ENCODE data around the gene PRPF8.
A peak's percentile ranks its signal among the peaks of the same experiment; 100 is the strongest.
"Not testable (repeated sequence)": the region's sequence is repeated elsewhere in the genome, so short reads cannot be mapped to it uniquely, and the experiment has no call there.

PRPF8 gene

GRCh38 chr17:1684378-1685189, at the start of gene PRPF8:
Gene PRPF8 (minus strand): TSS chr17:1684867. CDS start chr17:1684571, 296 bp downstream.
- DNase-seq, result peak; percentile 98

DNA sequence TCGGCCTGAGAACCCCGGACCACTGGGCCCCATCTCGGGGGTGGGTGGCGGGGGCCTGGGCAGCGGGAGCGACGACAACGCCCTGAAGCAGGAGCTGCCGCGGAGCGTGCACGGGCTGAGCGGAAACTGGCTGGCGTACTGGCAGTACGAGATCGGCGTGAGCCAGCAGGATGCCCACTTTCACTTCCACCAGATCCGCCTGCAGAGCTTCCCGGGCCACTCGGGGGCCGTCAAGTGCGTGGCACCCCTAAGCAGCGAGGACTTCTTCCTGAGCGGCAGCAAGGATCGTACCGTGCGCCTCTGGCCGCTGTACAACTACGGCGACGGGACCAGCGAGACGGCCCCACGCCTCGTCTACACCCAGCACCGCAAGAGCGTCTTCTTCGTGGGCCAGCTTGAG, 49.1 kb upstream of the PRPF8 start:
- DNase-seq, result no peak

GRCh38 chr17:1732833-1733321, 48.2 kb upstream of the PRPF8 start:
- no peak for DNase-seq

GRCh38 chr17:1732241-1732832, 47.7 kb upstream of the PRPF8 start:
- DNase-seq, result no peak

GRCh38 chr17:1731194-1731506, 46.5 kb upstream of the PRPF8 start:
- DNase-seq, result no peak

DNA sequence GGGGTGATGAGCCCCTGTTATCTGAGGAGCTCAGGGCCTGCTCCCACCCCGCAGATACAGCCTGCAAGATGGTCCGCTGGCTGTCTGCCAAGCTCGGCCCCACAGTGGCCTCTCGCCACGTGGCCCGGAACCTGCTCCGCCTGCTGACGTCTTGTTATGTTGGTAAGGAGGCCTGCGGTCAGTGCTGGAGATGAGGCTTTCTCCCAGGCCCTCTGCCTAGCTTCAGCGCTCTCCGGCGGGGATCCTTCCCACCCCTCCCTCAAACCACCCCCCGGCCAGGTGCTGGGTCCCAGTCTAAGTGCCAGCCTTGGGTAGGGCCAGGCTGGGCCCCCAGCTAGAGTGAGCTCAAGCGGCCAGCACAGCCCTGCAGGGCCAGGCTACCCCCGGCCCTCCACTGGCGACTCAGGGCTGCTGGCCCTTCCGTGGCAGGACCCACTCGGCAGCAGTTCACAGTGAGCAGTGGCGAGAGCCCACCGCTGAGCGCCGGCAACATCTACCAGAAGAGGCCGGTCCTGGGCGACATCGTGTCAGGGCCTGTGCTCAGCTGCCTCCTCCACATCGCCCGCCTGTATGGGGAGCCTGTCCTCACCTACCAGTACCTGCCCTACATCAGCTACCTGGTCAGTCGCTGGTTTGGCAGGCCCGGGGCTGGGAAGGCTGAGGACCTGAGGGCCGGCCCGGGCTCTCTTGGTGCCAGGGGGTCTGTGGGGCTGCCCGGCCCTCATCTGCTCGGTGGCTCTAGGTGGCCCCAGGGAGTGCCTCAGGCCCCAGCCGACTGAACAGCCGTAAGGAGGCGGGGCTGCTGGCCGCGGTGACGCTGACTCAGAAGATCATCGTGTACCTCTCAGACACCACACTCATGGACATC, 45.9 kb upstream of the PRPF8 start:
- DNase-seq, result no peak

DNA sequence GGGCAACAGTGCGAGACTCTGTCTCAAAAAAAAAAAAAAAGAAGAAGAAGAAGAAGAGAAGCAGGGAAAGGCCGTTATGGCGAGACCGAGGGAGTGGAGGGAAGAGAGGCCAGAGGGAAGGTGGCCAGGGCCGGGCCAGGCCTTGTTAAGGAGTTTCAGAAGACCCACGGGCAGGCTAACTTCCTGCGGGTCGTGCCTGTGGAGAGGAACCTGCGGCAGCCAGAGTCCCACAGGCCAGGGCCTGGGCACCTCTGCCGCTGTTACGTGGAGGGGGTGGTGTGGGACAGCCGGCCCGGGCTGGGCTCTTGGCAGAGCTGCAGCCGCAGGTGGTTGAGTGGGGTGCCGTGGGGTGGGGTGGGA, 45.3 kb upstream of the PRPF8 start:
- no peak for DNase-seq

- no peak for DNase-seq
Measured at GRCh38 chr17:1727876-1728630, 43.4 kb upstream of the PRPF8 start.

DNA sequence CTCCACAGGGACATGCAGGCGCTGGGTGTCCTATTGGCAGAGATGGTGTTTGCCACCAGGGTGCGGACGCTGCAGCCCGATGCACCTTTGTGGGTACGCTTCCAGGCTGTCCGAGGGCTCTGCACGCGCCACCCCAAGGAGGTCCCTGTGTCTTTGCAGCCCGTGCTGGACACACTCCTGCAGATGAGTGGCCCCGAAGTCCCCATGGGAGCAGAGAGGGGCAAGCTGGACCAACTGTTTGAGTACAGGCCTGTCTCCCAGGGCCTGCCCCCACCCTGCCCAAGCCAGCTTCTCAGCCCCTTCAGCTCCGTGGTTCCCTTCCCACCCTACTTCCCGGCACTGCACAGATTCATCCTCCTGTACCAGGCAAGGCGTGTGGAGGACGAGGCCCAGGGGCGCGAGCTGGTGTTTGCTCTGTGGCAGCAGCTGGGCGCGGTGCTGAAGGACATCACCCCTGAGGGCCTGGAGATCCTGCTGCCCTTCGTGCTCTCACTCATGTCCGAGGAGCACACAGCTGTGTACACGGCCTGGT, 42.7 kb upstream of the PRPF8 start:
- DNase-seq, result no peak

DNA sequence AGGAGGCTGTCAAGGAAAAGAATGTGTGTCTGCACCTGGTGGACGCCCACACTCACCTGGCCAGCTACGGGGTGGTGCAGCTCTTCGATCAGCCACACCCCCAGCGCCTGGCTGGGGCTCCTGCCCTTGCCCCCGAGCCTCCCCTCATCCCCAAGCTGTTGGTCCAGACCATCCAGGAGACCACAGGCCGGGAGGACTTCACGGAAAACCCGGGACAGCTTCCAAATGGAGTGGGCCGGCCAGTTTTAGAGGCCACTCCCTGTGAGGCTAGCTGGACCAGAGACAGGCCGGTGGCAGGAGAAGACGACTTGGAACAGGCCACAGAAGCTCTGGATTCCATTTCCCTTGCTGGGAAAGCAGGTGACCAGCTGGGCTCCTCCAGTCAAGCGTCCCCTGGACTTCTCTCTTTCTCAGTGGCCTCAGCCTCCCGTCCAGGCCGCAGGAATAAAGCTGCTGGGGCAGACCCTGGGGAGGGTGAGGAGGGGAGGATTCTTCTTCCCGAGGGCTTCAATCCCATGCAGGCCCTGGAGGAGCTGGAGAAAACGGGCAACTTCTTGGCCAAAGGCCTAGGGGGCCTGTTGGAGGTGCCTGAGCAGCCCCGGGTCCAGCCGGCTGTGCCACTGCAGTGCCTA, 42.1 kb upstream of the PRPF8 start:
- DNase-seq, result no peak

DNA sequence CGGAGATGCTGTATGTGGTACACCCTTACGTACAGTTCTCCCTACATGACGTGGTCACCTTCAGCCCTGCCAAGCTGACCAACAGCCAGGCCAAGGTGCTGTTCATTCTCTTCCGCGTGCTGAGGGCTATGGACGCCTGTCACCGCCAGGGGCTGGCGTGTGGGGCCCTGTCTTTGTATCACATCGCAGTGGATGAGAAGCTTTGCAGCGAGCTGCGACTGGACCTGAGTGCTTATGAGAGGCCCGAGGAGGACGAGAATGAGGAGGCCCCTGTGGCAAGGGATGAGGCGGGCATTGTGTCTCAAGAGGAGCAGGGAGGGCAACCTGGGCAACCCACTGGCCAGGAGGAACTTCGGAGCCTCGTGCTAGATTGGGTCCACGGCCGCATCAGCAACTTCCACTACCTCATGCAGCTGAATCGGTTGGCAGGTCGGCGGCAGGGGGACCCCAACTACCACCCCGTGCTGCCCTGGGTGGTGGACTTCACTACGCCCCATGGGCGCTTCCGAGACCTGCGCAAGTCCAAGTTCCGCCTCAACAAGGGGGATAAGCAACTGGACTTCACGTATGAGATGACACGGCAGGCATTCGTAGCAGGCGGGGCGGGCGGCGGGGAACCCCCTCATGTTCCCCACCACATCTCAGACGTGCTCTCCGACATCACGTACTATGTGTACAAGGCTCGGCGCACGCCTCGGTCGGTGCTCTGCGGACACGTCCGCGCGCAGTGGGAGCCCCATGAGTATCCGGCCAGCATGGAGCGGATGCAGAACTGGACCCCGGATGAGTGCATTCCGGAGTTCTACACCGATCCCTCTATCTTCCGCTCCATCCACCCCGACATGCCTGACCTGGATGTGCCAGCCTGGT, 41.2 kb upstream of the PRPF8 start:
- no peak for DNase-seq

DNA sequence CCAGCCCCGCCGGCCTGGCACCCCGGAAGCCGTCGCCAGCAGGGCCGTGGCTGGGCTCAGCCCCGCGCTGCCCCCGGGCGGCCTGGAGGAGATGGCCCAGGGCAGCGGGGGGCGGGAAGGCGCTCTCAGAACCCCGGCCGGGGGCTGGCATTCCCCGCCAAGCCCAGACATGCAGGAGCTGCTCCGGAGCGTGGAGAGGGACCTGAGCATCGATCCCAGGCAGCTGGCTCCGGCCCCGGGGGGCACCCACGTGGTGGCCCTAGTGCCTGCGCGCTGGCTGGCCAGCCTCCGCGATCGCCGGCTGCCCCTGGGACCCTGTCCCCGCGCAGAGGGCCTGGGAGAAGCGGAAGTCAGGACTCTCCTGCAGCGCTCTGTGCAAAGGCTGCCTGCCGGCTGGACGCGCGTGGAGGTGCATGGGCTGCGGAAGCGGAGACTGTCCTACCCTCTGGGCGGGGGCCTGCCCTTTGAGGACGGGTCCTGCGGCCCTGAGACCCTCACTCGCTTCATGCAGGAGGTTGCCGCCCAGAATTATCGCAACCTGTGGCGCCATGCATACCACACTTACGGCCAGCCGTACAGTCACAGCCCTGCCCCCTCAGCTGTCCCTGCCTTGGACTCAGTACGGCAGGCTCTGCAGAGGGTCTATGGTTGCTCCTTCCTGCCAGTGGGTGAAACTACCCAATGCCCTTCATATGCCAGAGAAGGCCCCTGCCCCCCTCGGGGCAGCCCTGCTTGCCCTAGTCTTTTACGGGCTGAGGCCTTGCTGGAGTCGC, 40.4 kb upstream of the PRPF8 start:
- DNase-seq, result no peak

DNA sequence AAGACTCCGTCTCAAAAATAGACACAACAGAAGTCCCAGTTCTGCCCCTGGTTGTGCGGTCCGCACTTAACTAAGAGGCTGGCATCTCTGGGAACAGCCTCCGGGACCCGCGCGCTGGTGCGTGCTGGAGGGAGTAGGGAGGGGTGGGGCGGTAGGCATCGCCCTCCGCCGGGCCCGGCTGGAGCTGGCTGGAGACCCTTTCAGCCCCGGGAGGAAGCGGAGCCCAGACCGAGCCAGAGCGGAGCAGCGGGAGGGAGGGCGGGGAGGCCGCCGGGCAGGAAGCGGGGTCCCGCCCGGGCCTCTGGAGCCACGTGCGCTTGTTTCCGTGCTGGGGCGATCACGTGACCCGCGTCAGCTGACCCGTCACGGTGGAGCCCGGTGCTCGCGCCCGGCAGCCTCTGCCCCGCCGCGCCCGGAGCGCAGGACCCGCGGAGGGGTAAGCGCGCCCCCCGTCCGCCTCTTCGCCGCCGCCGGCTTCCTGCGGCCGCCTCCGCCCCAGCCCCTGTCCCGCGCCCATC, 39.7 kb upstream of the PRPF8 start, which contains the start of gene WDR81:
Gene WDR81, plus strand, starts transcription at position 354 of the 518 bp plus-strand sequence. CDS start 256 bp downstream, outside the sequence.
- peak; percentile 88 for DNase-seq

- not testable (repeated sequence) for DNase-seq
Measured at GRCh38 chr17:1722022-1722421, 37.4 kb upstream of the PRPF8 start.

- peak; percentile 72 for DNase-seq
Measured at GRCh38 chr17:1720856-1721386, 36.3 kb upstream of the PRPF8 start.

GRCh38 chr17:1718362-1719165, 33.9 kb upstream of the PRPF8 start:
- no peak for DNase-seq

DNA sequence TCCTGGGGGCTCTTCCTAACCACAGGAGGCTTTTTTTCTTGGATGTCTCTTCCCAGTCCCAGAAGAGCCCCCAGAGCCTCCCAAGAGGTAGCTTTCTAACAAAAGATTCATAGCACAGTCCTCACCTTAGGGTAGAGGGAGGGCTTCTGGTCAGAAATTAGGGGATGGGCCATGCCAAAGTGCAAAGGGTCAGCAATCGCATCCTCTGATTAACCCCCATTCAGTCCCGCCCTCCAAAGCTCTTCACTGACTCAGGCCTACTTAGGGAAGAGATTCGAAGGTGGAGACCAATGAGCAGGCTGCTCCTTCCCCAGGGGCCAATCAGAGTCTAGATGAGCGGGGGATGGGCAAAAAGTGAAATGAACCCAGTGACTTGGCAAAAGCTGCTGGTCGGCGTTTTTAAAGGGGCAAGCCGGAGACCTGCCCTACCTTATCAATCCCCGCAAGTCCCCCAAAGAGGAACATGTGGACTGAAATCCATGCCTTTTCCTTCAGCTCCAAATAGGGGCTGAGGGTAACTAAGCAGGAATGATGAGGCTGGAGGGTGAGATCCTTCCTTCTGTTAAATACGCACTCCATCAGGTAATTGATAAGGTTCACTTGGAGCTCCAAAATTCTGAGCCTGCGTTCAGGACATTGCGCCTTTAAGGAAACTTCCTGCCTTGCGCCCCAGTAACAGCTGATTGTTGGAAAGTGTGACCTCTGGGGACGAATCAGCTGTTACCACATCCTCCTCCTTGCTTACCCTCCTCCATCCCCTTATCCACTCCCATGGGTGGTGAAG, 32.4 kb upstream of the PRPF8 start:
- DNase-seq, result peak; percentile 89

Data from activated naive CD4-positive, alpha-beta T cell treated with Interleukin-2 at 50 U/mL for 16 hours (primary cell).